Midbrain (tissue), 1 donor: ENCODE data around the gene ATE1.
"Not testable (repeated sequence)": the region's sequence is repeated elsewhere in the genome, so short reads cannot be mapped to it uniquely, and the experiment has no call there.

Experiments
- DNase-seq: peaks from one replicate; lab custom pipeline; 2025; lab: John Stamatoyannopoulos, UW

ATE1 gene

GRCh38 chr10:121788115-121788514 lies 139.7 kb downstream of the ATE1 start:
- DNase-seq, result no peak

- DNase-seq, result no peak
Observed at GRCh38 chr10:121787169-121787568, 140.7 kb downstream of the ATE1 start.

GRCh38 chr10:121783782-121784372 lies 144.0 kb downstream of the ATE1 start:
- no peak for DNase-seq

- DNase-seq, result no peak
Observed at GRCh38 chr10:121781101-121781500, 146.7 kb downstream of the ATE1 start.

- no peak for DNase-seq
Observed at GRCh38 chr10:121774813-121775212, 153.0 kb downstream of the ATE1 start.

- no peak for DNase-seq
Observed at GRCh38 chr10:121774404-121774803, 153.4 kb downstream of the ATE1 start.

GRCh38 chr10:121772884-121773283 lies 154.9 kb downstream of the ATE1 start:
- no peak for DNase-seq

GRCh38 chr10:121772406-121772805 lies 155.4 kb downstream of the ATE1 start:
- no peak for DNase-seq

GRCh38 chr10:121771966-121772365 lies 155.9 kb downstream of the ATE1 start:
- no peak for DNase-seq

- no peak for DNase-seq
Observed at GRCh38 chr10:121766426-121766825, 161.4 kb downstream of the ATE1 start.

GRCh38 chr10:121765204-121765603 lies 162.6 kb downstream of the ATE1 start:
- DNase-seq, result no peak

- DNase-seq, result no peak
Observed at GRCh38 chr10:121764233-121764942, 163.4 kb downstream of the ATE1 start.

GRCh38 chr10:121757241-121757640 lies 170.6 kb downstream of the ATE1 start:
- DNase-seq, result not testable (repeated sequence)

GRCh38 chr10:121755496-121755895 lies 172.3 kb downstream of the ATE1 start:
- not testable (repeated sequence) for DNase-seq

GRCh38 chr10:121754666-121755065 lies 173.2 kb downstream of the ATE1 start:
- no peak for DNase-seq

GRCh38 chr10:121753726-121754476 lies 173.9 kb downstream of the ATE1 start:
- DNase-seq, result no peak

- DNase-seq, result no peak
Observed at GRCh38 chr10:121751191-121751760, 176.6 kb downstream of the ATE1 start.

- no peak for DNase-seq
Observed at GRCh38 chr10:121747163-121747775, 180.6 kb downstream of the ATE1 start.

- no peak for DNase-seq
Observed at GRCh38 chr10:121741248-121741792, 186.5 kb downstream of the ATE1 start.

- no peak for DNase-seq
Observed at GRCh38 chr10:121740069-121740468, 187.8 kb downstream of the ATE1 start.

- no peak for DNase-seq
Observed at GRCh38 chr10:121739114-121739513, 188.7 kb downstream of the ATE1 start.
